HFFc6 (cell line): Measurements from ENCODE around the gene CFTR. TPM values are rescaled to one million over a fixed set of nuclear protein-coding genes. Genes with fewer than 3 reads are reported as not detected.

Source experiments
- DNase-seq: peaks from one replicate; pipeline ENCODE4 v3.0.0-alpha.2; 2018
- H3K27ac Mint-ChIP-seq: 2 replicates; pipeline ENCODE4 v1.8.0; 2020; ENCODE audit warnings: mild to moderate bottlenecking, mixed read lengths
- H3K27me3 Mint-ChIP-seq: 2 replicates; pipeline ENCODE4 v1.8.0; 2021; ENCODE audit warnings: mild to moderate bottlenecking, moderate library complexity, mixed read lengths; ENCODE audit not compliant: insufficient read depth
- H3K36me3 Mint-ChIP-seq: 2 replicates; pipeline ENCODE4 v1.8.0; 2021; ENCODE audit warnings: low read depth, mixed read lengths
- H3K4me1 Mint-ChIP-seq: 2 replicates; pipeline ENCODE4 v1.8.0; 2020; ENCODE audit warnings: low read depth, mixed read lengths
- H3K4me3 Mint-ChIP-seq: 2 replicates; pipeline ENCODE4 v1.8.0; 2020; ENCODE audit warnings: mild to moderate bottlenecking, moderate library complexity, mixed read lengths
- H3K9me3 Mint-ChIP-seq: 2 replicates; pipeline ENCODE4 v1.8.0; 2020; ENCODE audit warnings: mild to moderate bottlenecking, mixed read lengths
- total RNA-seq, 6 experiments: library from RNA; stranded (reverse); fragmentation: NEBNext Ultra II Directional; extraction: Animal tissue kit (Norgen Biotek cat#: 25700); gene quantifications; 2 replicates in 1 of 6; 3 replicates in 5 of 6; pipeline ENCODE4 v1.2.3, GENCODE V29; 2021
- TF ChIP-seq, protein P1 (sequence below): fragments of 200-600 bp; sonication (generic); IDR thresholded peaks from 2 replicates; pipeline ENCODE4 v1.5.0; 2021; ENCODE audit warnings: antibody characterized with exemption, mild to moderate bottlenecking

Gene CFTR
- total RNA-seq, 6 experiments from 2014 or later, result not detected

DNA sequence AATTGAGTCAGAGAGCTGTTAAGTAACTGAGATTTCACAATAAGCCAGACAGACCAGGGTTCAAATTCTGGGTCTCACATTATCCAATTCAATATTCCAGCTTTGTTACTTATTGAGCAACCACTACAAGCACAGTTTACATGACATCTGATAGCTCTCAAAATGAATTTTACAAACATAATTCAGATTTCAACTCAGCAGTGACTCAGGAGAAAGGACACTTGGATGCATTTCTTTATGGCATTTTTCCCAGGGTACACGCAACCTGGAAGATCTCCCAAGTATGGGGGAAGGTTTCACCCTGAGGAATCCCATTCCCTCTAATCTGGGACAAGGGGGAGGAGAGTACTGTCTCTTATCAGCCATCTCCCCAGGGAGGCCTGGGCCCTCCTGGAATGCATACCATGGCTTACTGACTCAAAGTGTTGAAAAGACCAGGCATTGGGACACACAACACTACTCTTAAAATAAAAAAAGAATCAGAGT lies 102.4 kb downstream of the CFTR start:
- DNase-seq, result peak; percentile 10
- Mint-ChIP-seq H3K27ac (no peak overlapping the region), H3K4me1 (no peaks in the 10 kb centered on the region), H3K36me3 (no peaks in the 10 kb centered on the region), H3K4me3 (no peak overlapping the region), H3K9me3 (peaks cover 34% of the 10 kb centered on the region), H3K27me3 (no peaks in the 10 kb centered on the region)
- TF ChIP-seq, protein P1, sequence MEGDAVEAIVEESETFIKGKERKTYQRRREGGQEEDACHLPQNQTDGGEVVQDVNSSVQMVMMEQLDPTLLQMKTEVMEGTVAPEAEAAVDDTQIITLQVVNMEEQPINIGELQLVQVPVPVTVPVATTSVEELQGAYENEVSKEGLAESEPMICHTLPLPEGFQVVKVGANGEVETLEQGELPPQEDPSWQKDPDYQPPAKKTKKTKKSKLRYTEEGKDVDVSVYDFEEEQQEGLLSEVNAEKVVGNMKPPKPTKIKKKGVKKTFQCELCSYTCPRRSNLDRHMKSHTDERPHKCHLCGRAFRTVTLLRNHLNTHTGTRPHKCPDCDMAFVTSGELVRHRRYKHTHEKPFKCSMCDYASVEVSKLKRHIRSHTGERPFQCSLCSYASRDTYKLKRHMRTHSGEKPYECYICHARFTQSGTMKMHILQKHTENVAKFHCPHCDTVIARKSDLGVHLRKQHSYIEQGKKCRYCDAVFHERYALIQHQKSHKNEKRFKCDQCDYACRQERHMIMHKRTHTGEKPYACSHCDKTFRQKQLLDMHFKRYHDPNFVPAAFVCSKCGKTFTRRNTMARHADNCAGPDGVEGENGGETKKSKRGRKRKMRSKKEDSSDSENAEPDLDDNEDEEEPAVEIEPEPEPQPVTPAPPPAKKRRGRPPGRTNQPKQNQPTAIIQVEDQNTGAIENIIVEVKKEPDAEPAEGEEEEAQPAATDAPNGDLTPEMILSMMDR, result no peak

DNA sequence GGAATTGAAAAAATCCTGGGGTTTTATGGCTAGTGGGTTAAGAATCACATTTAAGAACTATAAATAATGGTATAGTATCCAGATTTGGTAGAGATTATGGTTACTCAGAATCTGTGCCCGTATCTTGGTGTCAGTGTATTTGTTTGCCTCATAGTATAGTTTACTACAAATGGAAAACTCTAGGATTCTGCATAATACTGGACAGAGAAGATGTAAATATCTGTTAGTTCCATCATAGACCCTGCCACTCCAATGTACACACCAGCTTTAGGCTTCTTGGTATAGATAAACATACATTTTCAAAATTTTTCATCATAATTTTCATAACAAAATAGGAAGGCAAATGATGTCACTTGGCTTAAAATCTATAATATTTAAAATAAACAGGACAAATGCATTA lies 108.1 kb downstream of the CFTR start:
- Mint-ChIP-seq H3K4me1 (no peaks in the 10 kb centered on the region), H3K4me3 (no peak overlapping the region), H3K36me3 (no peaks in the 10 kb centered on the region), H3K27me3 (no peaks in the 10 kb centered on the region), H3K9me3 (peaks cover 34% of the 10 kb centered on the region), H3K27ac (no peak overlapping the region)
- TF ChIP-seq, protein P1, result no peak
- DNase-seq, result no peak

DNA sequence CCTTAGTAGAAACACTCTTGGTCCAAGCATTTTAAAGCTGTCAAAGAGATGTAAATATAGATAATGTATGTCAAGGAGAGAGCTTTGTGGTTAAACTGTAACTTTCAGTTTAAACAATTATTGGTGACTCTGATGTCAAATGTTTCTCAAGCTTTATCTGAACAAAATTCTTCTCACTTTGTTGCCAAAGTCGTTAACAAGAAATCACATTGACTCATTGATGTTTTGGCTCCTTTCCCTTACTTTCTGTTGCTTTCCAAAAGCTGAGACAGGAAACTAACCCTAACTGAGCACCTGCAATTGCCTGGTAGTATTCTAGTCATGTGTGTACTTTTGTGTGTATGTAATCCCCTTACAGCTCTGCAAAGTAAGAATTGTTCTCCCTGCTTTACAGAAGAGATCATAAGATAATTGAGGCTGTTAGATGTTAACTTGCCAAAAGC lies 108.5 kb downstream of the CFTR start:
- Mint-ChIP-seq H3K4me3 (no peak overlapping the region), H3K36me3 (no peaks in the 10 kb centered on the region), H3K9me3 (peaks cover 34% of the 10 kb centered on the region), H3K4me1 (no peaks in the 10 kb centered on the region), H3K27me3 (no peaks in the 10 kb centered on the region), H3K27ac (no peak overlapping the region)
- TF ChIP-seq, protein P1, result no peak
- DNase-seq, result no peak

DNA sequence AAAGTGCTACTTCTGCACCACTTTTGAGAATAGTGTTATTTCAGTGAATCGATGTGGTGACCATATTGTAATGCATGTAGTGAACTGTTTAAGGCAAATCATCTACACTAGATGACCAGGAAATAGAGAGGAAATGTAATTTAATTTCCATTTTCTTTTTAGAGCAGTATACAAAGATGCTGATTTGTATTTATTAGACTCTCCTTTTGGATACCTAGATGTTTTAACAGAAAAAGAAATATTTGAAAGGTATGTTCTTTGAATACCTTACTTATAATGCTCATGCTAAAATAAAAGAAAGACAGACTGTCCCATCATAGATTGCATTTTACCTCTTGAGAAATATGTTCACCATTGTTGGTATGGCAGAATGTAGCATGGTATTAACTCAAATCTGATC lies 110.4 kb downstream of the CFTR start:
- Mint-ChIP-seq H3K36me3 (no peaks in the 10 kb centered on the region), H3K4me3 (no peak overlapping the region)

DNA sequence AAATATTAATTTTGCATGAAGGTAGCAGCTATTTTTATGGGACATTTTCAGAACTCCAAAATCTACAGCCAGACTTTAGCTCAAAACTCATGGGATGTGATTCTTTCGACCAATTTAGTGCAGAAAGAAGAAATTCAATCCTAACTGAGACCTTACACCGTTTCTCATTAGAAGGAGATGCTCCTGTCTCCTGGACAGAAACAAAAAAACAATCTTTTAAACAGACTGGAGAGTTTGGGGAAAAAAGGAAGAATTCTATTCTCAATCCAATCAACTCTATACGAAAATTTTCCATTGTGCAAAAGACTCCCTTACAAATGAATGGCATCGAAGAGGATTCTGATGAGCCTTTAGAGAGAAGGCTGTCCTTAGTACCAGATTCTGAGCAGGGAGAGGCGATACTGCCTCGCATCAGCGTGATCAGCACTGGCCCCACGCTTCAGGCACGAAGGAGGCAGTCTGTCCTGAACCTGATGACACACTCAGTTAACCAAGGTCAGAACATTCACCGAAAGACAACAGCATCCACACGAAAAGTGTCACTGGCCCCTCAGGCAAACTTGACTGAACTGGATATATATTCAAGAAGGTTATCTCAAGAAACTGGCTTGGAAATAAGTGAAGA lies 112.3 kb downstream of the CFTR start:
- Mint-ChIP-seq H3K9me3 (peaks cover 10% of the 10 kb centered on the region), H3K4me1 (no peaks in the 10 kb centered on the region), H3K27me3 (no peaks in the 10 kb centered on the region), H3K36me3 (no peaks in the 10 kb centered on the region), H3K27ac (no peak overlapping the region), H3K4me3 (no peak overlapping the region)
- no peak for DNase-seq
- TF ChIP-seq, protein P1, result no peak

More for the DNA sequence above, 110.4 kb downstream of the CFTR start:
- no peaks in the 10 kb centered on the region for H3K27me3 Mint-ChIP-seq
- no peaks in the 10 kb centered on the region for H3K4me1 Mint-ChIP-seq
- no peak for DNase-seq
- H3K9me3 Mint-ChIP-seq, result peaks cover 26% of the 10 kb centered on the region
- TF ChIP-seq, protein P1, result no peak
- H3K27ac Mint-ChIP-seq, result no peak overlapping the region
